KMS-11 (cell line): ENCODE data around the gene FUT9.

Experiments used
- H2AFZ ChIP-seq: fragments of 200-600 bp; sonication (generic); 2 replicates; pipeline ENCODE4 v1.6.1; 2016; ENCODE audit warnings: antibody characterized with exemption, mixed run types, low read depth
- H3K27ac ChIP-seq: fragments of 200-600 bp; sonication (generic); 2 replicates; pipeline ENCODE4 v1.6.1; 2016; ENCODE audit warnings: mild to moderate bottlenecking, mixed run types
- H3K27me3 ChIP-seq: fragments of 200-600 bp; sonication (generic); 2 replicates; pipeline ENCODE4 v1.6.1; 2017; ENCODE audit warnings: mild to moderate bottlenecking, low read depth, mixed run types, moderate library complexity; ENCODE audit not compliant: insufficient read depth
- H3K36me3 ChIP-seq: fragments of 200-600 bp; sonication (generic); 2 replicates; pipeline ENCODE4 v1.6.1; 2017; ENCODE audit warnings: mild to moderate bottlenecking, mixed run types; ENCODE audit not compliant: insufficient read depth
- H3K4me1 ChIP-seq: fragments of 200-600 bp; sonication (generic); 2 replicates; pipeline ENCODE4 v1.6.1; 2016; ENCODE audit warnings: mild to moderate bottlenecking, low read depth, mixed run types; ENCODE audit not compliant: poor library complexity, severe bottlenecking
- H3K4me2 ChIP-seq: fragments of 200-600 bp; sonication (generic); 2 replicates; pipeline ENCODE4 v1.7.0; 2016; ENCODE audit warnings: mild to moderate bottlenecking, mixed run types
- H3K4me3 ChIP-seq: fragments of 200-600 bp; sonication (generic); IDR thresholded peaks from 2 replicates; pipeline ENCODE4 v1.6.1; 2017; ENCODE audit warnings: low read depth, low read length, mixed read lengths; ENCODE audit not compliant: insufficient read depth
- H3K79me2 ChIP-seq: fragments of 200-600 bp; sonication (generic); 2 replicates; pipeline ENCODE4 v1.6.1; 2016; ENCODE audit warnings: low read depth, mixed run types; ENCODE audit not compliant: insufficient read depth
- H3K9ac ChIP-seq: fragments of 200-600 bp; sonication (generic); 2 replicates; pipeline ENCODE4 v1.6.1; 2016; ENCODE audit warnings: mild to moderate bottlenecking, mixed run types
- H4K20me1 ChIP-seq: fragments of 200-600 bp; sonication (generic); 2 replicates; pipeline ENCODE4 v1.6.1; 2016; ENCODE audit warnings: mild to moderate bottlenecking, mixed run types; ENCODE audit not compliant: insufficient read depth
- TF ChIP-seq, protein P1 (sequence below): fragments of 200-600 bp; sonication (generic); conservative IDR thresholded peaks from 2 replicates; pipeline ENCODE4 v1.6.1; 2017; ENCODE audit warnings: low read depth, mild to moderate bottlenecking, antibody characterized with exemption, low read length, moderate library complexity, mixed read lengths

FUT9 gene

DNA sequence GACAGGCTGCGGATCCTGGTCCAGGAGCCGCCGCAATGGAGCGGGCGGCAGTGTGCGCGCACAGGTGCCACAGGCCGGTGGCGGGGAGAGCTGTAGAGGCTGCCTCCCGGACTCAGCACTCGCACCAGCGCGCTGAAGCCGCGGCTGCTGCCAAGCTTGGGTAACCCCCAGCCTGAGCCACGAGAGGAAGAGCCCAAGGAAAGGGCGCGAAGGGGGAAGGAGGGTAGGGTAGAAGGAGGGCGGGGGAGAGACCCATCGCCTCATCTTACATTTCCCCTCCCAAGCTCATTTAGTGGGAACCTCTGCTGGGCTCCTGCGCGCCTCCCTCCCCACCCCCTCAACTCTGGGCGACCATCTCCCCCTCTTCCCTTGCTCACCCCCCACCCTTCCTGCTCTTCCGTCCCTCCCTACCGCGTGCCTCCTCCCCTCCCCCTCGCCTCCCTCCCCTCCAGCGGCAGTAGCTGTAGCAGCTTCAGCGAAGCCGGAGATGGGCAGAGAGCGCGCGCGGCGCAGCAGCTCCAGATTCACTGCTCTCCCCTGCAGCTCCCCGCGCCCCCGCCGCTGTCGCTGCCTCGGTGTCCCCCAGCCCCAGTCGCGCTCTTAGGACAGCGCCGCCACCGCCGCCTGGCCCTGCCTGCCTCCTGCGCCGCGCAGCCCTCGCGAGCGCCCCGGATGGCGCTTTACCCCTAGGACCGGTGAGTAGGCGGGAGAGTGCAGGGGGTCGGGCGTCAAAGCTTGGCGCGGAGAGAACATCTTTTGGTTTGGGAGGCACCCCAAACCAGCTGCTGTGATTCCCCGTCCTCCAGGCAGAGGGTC, at the start of gene FUT9:
Gene FUT9, plus strand, starts transcription at position 457 of the 816 bp plus-strand sequence. CDS start 187,182 bp downstream, outside the sequence.
- Histone ChIP-seq H3K36me3 (no peaks in the 10 kb centered on the region), H3K4me2 (no peak within 1 kb of the TSS), H4K20me1 (no peaks in the 10 kb centered on the region), H3K9ac (peak within 1 kb of the TSS; percentile 55; the same call in 1 of the 2 replicates), H3K4me3 (no peak within 1 kb of the TSS), H2AFZ (peak within 1 kb of the TSS; percentile 41), H3K4me1 (no peaks in the 10 kb centered on the region), H3K27ac (peak within 1 kb of the TSS; percentile 42; the same call in 1 of the 2 replicates), H3K79me2 (no peaks in the 10 kb centered on the region), H3K27me3 (no peaks in the 10 kb centered on the region)
- TF ChIP-seq, protein P1, sequence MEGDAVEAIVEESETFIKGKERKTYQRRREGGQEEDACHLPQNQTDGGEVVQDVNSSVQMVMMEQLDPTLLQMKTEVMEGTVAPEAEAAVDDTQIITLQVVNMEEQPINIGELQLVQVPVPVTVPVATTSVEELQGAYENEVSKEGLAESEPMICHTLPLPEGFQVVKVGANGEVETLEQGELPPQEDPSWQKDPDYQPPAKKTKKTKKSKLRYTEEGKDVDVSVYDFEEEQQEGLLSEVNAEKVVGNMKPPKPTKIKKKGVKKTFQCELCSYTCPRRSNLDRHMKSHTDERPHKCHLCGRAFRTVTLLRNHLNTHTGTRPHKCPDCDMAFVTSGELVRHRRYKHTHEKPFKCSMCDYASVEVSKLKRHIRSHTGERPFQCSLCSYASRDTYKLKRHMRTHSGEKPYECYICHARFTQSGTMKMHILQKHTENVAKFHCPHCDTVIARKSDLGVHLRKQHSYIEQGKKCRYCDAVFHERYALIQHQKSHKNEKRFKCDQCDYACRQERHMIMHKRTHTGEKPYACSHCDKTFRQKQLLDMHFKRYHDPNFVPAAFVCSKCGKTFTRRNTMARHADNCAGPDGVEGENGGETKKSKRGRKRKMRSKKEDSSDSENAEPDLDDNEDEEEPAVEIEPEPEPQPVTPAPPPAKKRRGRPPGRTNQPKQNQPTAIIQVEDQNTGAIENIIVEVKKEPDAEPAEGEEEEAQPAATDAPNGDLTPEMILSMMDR = no peak

DNA sequence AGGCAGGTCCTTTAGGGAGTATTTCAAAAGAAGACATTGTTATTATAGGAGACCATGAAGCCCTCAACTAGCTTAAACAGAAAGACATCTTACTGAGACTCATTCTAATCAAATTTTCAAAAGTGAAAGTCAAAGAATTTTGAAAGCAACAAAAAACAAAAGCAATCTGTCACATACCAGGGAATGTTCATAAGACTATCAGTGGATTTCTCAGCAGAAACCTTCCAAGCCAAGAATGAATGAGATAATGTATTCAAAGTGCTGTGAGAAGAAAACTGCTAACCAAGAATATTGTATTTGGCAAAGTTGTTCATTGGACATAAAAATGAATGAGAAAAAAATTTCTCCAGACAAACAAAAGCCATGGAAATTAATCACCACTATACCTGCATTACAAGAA, 48.2 kb upstream of the FUT9 start:
- H3K4me3 ChIP-seq = no peak overlapping the region
- no peak overlapping the region for H3K4me2 ChIP-seq
- no peaks in the 10 kb centered on the region for H4K20me1 ChIP-seq
- no peak overlapping the region for H3K27ac ChIP-seq
- no peak overlapping the region for H2AFZ ChIP-seq
- H3K4me1 ChIP-seq = no peaks in the 10 kb centered on the region
- H3K27me3 ChIP-seq = no peaks in the 10 kb centered on the region
- TF ChIP-seq, protein P1 = no peak
- H3K36me3 ChIP-seq = no peaks in the 10 kb centered on the region
- H3K79me2 ChIP-seq = no peaks in the 10 kb centered on the region
- H3K9ac ChIP-seq = no peak overlapping the region

GRCh38 chr6:95973976-95974375, 41.8 kb upstream of the FUT9 start:
- Histone ChIP-seq H3K36me3 (no peaks in the 10 kb centered on the region), H3K4me2 (no peak overlapping the region), H3K27ac (no peak overlapping the region), H3K4me1 (no peaks in the 10 kb centered on the region), H3K4me3 (no peak overlapping the region), H3K9ac (no peak overlapping the region), H2AFZ (no peak overlapping the region), H4K20me1 (no peaks in the 10 kb centered on the region), H3K27me3 (no peaks in the 10 kb centered on the region), H3K79me2 (no peaks in the 10 kb centered on the region)
- TF ChIP-seq, protein P1 = no peak

DNA sequence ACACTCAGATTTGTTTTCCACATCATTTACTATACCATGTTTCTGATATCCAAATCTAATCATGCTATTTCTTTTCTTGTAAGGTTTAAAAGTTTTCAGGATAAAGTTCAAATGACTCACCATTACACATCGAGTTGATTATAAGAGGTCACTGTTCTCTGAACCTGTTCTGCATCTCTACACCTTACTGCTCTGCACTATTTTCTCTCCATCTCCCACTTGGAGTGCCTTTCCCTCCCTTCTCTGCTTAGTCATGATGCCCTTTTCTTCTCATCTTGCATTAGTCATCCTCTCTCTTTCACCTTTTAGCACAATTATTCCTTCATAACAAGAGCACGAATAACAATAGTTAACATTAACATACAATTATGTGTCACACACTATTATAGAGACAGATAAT, 37.5 kb upstream of the FUT9 start:
- Histone ChIP-seq H4K20me1 (no peaks in the 10 kb centered on the region), H2AFZ (no peak overlapping the region), H3K36me3 (no peaks in the 10 kb centered on the region), H3K27ac (no peak overlapping the region), H3K4me1 (no peaks in the 10 kb centered on the region), H3K79me2 (no peaks in the 10 kb centered on the region), H3K27me3 (no peaks in the 10 kb centered on the region), H3K4me3 (no peak overlapping the region), H3K4me2 (no peak overlapping the region), H3K9ac (no peak overlapping the region)
- TF ChIP-seq, protein P1 = no peak
